ENCODE data around the gene MSL1.

DNA sequence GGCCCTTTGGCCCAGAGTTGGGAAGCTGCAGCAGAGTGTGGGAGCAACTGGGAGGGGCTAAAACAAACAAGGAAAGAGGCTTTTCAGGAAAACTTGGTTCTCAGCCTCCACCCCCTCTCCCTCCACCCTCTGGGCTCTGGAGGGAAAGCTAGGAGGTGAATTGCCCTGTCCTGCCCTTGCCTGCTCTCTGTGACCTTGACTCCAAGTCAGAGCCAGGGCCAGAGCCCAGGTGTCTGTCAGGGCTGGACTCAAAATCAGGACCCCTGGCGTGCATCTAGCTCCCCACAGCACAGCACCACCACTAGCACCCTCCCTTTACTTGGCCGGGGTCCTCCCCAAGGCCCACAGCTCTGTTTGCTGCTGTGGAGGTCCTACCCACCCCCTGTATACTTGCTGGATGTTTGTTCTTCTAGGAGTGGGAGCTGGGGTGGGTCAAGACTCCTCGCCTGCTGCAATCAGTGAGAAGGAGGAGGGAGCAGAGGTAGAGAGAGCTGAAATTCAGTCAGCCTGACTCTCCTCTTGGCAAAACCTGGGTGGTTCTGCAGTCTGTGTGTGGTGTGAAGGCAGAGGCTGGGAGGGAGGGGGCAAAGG, 18.6 kb upstream of the MSL1 start:
- no peak for TF ChIP-seq FOXA1 (IDR thresholded peaks at IDR 0.05)
- no peak for TF ChIP-seq ELF4 (IDR thresholded peaks at IDR 0.05)
- no peak for TF ChIP-seq LEF1 (IDR thresholded peaks at IDR 0.05; ENCODE audit: borderline replicate concordance)
- TF ChIP-seq SP1 (IDR thresholded peaks at IDR 0.05): no peak
- no peak for TF ChIP-seq HDGF (IDR thresholded peaks at IDR 0.05; ENCODE audit: borderline replicate concordance)
- TF ChIP-seq ZNF384 (IDR thresholded peaks at IDR 0.05): no peak
- TF ChIP-seq TARDBP (IDR thresholded peaks at IDR 0.05): no peak
- no peak for TF ChIP-seq NFRKB (IDR thresholded peaks at IDR 0.05)
- no peak for TF ChIP-seq FOXM1 (IDR thresholded peaks at IDR 0.05; ENCODE audit: borderline replicate concordance)
- TF ChIP-seq BHLHE40 (IDR thresholded peaks at IDR 0.05; ENCODE audit: borderline replicate concordance): no peak
- no peak for TF ChIP-seq CTBP1 (IDR thresholded peaks at IDR 0.05; ENCODE audit: borderline replicate concordance)
- TF ChIP-seq FOXK2 (IDR thresholded peaks at IDR 0.05): no peak

Data from HEK293T (cell line).